Measurements from ENCODE around the gene MYT1.
A peak's percentile ranks its signal among the peaks of the same experiment; 100 is the strongest.

Gene MYT1

GRCh38 chr20:64155258-64156135, 8.8 kb upstream of the MYT1 start:
- DNase-seq = no peak

- no peak for DNase-seq
Measured at GRCh38 chr20:64156136-64156885, 7.9 kb upstream of the MYT1 start.

GRCh38 chr20:64156886-64157875, 7.1 kb upstream of the MYT1 start:
- DNase-seq = no peak

- no peak for DNase-seq
Measured at GRCh38 chr20:64157878-64158277, 6.4 kb upstream of the MYT1 start.

- no peak for DNase-seq
Measured at GRCh38 chr20:64158346-64159285, 5.6 kb upstream of the MYT1 start.

GRCh38 chr20:64159286-64159680, 5.0 kb upstream of the MYT1 start:
- no peak for DNase-seq

- no peak for DNase-seq
Measured at GRCh38 chr20:64159711-64160110, 4.5 kb upstream of the MYT1 start.

- no peak for DNase-seq
Measured at GRCh38 chr20:64160118-64160517, 4.1 kb upstream of the MYT1 start.

- DNase-seq = no peak
Measured at GRCh38 chr20:64160526-64161355, 3.5 kb upstream of the MYT1 start.

GRCh38 chr20:64161356-64162238, 2.7 kb upstream of the MYT1 start:
- DNase-seq = peak; percentile 65

- DNase-seq = no peak
Measured at GRCh38 chr20:64162239-64162910, 1.9 kb upstream of the MYT1 start.

- no peak for DNase-seq
Measured at GRCh38 chr20:64163776-64164122, 503 bp upstream of the MYT1 start.

- DNase-seq = no peak
Measured at GRCh38 chr20:64165866-64166600, 1.8 kb downstream of the MYT1 start.

- no peak for DNase-seq
Measured at GRCh38 chr20:64166721-64167615, 2.7 kb downstream of the MYT1 start.

- DNase-seq = no peak
Measured at GRCh38 chr20:64167676-64168075, 3.4 kb downstream of the MYT1 start.

GRCh38 chr20:64168381-64169090, 4.3 kb downstream of the MYT1 start:
- DNase-seq = no peak

- no peak for DNase-seq
Measured at GRCh38 chr20:64169091-64169560, 4.9 kb downstream of the MYT1 start.
